GM10847 (cell line): ENCODE data around the gene TNRC6B.
A peak's percentile ranks its signal among the peaks of the same experiment; 100 is the strongest.

Experiments used
- POLR2A ChIP-seq: IDR thresholded peaks from 2 replicates; pipeline ENCODE4 v1.6.1; 2011; ENCODE audit not compliant: insufficient read length; ENCODE audit errors: extremely low read depth

TNRC6B gene

GRCh38 chr22:40177738-40178416 lies at the start of gene TNRC6B:
Gene TNRC6B (plus strand): TSS chr22:40177925. CDS start chr22:40178136, 211 bp downstream.
- peak; percentile 60 for TF ChIP-seq POLR2A

GRCh38 chr22:40128989-40129388 lies 48.7 kb upstream of the TNRC6B start:
- TF ChIP-seq POLR2A = no peak

GRCh38 chr22:40137132-40137531 lies 40.6 kb upstream of the TNRC6B start:
- no peak for TF ChIP-seq POLR2A

- TF ChIP-seq POLR2A = no peak
Measured at GRCh38 chr22:40138866-40139265, 38.9 kb upstream of the TNRC6B start.

- no peak for TF ChIP-seq POLR2A
Measured at GRCh38 chr22:40147388-40148176, 30.1 kb upstream of the TNRC6B start.

- TF ChIP-seq POLR2A = no peak
Measured at GRCh38 chr22:40153192-40153591, 24.5 kb upstream of the TNRC6B start.

GRCh38 chr22:40153705-40154104 lies 24.0 kb upstream of the TNRC6B start:
- no peak for TF ChIP-seq POLR2A

GRCh38 chr22:40156001-40156516 lies 21.7 kb upstream of the TNRC6B start:
- no peak for TF ChIP-seq POLR2A

- no peak for TF ChIP-seq POLR2A
Measured at GRCh38 chr22:40157330-40157945, 20.3 kb upstream of the TNRC6B start.

- no peak for TF ChIP-seq POLR2A
Measured at GRCh38 chr22:40161194-40161593, 16.5 kb upstream of the TNRC6B start.

- TF ChIP-seq POLR2A = no peak
Measured at GRCh38 chr22:40175611-40176244, 2.0 kb upstream of the TNRC6B start.

- no peak for TF ChIP-seq POLR2A
Measured at GRCh38 chr22:40176921-40177737, 596 bp upstream of the TNRC6B start.

GRCh38 chr22:40178417-40179409 lies 988 bp downstream of the TNRC6B start:
- no peak for TF ChIP-seq POLR2A

GRCh38 chr22:40179526-40179925 lies 1.8 kb downstream of the TNRC6B start:
- TF ChIP-seq POLR2A = no peak

GRCh38 chr22:40180403-40180802 lies 2.7 kb downstream of the TNRC6B start:
- TF ChIP-seq POLR2A = no peak
